Ectodermal cell (in vitro differentiated cells): ENCODE results near the gene ZMYND15.

Source experiments
- H3K27ac ChIP-seq: 2 replicates; pipeline ENCODE4 v1.7.0; 2013; ENCODE audit warnings: mild to moderate bottlenecking, low read depth, low read length; ENCODE audit not compliant: insufficient read depth, poor library complexity, severe bottlenecking
- H3K27me3 ChIP-seq: 2 replicates; pipeline ENCODE4 v1.7.0; 2013; ENCODE audit warnings: mild to moderate bottlenecking, low read length; ENCODE audit not compliant: insufficient read depth, control insufficient read depth, poor library complexity, severe bottlenecking
- H3K36me3 ChIP-seq: one replicate; pipeline ENCODE4 v1.7.0; 2013; ENCODE audit warnings: low read length; ENCODE audit not compliant: control insufficient read depth, insufficient read depth
- H3K4me1 ChIP-seq: one replicate; pipeline ENCODE4 v1.7.0; 2013; ENCODE audit warnings: low read length; ENCODE audit not compliant: control insufficient read depth, insufficient read depth
- H3K4me3 ChIP-seq: 2 replicates; pipeline ENCODE4 v1.7.0; 2013; ENCODE audit warnings: low read depth, low read length, control low read depth; ENCODE audit not compliant: insufficient read depth
- H3K9me3 ChIP-seq: 2 replicates; pipeline ENCODE4 v1.7.0; 2013; ENCODE audit warnings: mild to moderate bottlenecking, low read length, moderate library complexity; ENCODE audit not compliant: control insufficient read depth
- WGBS, 2 experiments: methylation state at CpG; one replicate each; pipeline ENCODE4 v1.1.7; 2013; ENCODE audit warnings: missing lambda C conversion rate in 2 of 2; 5-methylcytosine and 5-hydroxymethylcytosine counted together

The ZMYND15 gene

DNA sequence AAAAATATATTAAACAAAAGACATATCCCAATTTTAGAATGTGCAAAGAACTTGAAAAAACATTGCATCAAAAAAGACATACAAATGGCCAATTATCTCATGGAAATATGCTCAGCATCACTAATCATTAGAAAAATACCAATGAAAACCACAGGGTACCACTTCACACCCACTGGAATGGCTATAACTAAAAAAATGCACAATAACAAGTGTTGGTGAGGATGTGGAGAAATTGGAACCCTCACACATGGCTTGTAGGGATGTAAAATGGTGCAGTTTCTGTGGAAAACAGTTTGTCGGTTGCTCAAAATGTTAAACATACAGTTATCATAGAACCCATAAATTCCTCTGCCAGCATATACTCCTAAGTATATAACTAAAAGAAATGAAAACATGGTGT is 55.5 kb downstream of the ZMYND15 start:
- Histone ChIP-seq H3K9me3 (peaks cover 3% of the 10 kb centered on the region), H3K4me3 (no peak overlapping the region), H3K4me1 (no peaks in the 10 kb centered on the region), H3K27me3 (peaks cover 32% of the 10 kb centered on the region), H3K36me3 (peaks cover 16% of the 10 kb centered on the region), H3K27ac (no peak overlapping the region)
- WGBS, 2 experiments = 100% methylated on average over 1 of the region's 1 CpG
